SW 1271 (cell line): ENCODE measurements around the gene GATAD2A.
A peak's percentile ranks its signal among the peaks of the same experiment; 100 is the strongest.
"Not testable (repeated sequence)": the region's sequence is repeated elsewhere in the genome, so short reads cannot be mapped to it uniquely, and the experiment has no call there.

Experiments used
- DNase-seq, 2 experiments: peaks; one replicate each; lab custom pipeline; 2025; lab: John Stamatoyannopoulos, UW

Gene GATAD2A, protein sequence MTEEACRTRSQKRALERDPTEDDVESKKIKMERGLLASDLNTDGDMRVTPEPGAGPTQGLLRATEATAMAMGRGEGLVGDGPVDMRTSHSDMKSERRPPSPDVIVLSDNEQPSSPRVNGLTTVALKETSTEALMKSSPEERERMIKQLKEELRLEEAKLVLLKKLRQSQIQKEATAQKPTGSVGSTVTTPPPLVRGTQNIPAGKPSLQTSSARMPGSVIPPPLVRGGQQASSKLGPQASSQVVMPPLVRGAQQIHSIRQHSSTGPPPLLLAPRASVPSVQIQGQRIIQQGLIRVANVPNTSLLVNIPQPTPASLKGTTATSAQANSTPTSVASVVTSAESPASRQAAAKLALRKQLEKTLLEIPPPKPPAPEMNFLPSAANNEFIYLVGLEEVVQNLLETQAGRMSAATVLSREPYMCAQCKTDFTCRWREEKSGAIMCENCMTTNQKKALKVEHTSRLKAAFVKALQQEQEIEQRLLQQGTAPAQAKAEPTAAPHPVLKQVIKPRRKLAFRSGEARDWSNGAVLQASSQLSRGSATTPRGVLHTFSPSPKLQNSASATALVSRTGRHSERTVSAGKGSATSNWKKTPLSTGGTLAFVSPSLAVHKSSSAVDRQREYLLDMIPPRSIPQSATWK

DNA sequence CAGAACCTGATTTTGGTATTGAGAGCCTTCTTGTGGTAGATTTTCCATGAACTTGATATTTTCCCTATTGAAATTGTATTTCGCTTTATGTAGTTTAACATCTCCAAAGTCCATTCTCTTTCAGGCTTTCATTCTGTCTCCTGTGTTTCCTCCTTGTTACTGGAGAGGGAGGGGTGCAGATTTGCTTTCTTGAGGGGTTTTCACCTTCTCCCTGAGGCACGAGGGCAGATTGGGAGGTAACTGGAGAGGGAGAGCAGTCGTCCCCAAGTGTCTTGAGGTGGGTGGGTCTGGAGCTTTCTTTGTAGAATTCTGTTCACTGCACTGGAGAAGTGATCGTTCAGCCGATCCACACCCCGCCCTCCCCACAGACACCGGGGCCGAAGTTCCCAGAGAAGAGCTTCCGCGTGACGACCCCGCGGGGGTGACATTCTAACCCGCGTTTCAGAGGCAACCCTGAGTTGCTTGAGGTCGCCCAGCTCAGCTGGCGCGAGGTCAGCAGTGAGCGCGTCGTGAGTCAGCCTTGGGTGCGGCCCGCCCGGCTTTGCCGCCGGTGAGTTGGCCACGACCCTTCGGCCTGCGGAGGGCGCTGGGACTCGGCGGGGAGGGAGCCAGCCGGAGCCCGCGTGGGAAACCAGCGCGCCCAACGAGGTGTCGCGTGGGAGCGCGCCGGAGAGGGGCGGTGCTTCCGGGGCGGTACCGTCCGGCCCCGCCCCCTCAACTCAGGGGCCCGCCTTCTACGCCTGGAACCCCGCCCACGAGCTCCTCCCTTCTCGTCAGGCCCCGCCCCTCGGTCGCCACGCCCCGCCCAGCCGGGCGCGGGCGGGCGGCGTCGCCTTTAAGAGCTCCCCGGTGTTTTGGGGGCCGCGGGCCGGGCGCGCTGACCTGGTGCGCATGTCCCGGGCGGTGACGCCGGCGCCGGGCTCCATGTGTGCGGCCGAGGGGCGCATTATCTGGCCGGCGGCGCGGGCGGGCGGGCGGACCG is at the start of gene GATAD2A:
Gene GATAD2A, plus strand, starts transcription at position 797 of the 982 bp plus-strand sequence. CDS start 59,671 bp downstream, outside the sequence.
- peak; percentile 70 to 93 for DNase-seq

DNA sequence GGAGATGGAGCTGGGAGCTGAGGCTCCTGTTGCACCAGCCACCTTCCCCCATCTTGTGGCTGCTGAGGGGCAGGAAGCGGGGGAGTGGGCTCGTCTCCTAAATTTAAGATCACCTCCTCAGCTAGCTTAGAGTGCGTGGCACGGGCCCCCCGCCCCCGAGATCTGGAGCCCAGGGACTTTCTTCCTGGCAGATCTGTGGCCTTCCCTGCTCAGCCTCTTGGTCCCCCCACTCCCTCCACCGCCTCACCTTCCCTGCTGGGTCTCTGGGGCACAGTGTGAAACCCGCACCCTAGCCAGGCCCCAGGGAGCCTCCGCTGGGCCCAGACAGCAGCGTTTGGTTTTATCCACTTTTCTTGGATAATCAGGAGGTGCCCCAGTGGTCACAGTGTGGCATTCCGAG is 49.0 kb upstream of the GATAD2A start:
- DNase-seq: no peak

DNA sequence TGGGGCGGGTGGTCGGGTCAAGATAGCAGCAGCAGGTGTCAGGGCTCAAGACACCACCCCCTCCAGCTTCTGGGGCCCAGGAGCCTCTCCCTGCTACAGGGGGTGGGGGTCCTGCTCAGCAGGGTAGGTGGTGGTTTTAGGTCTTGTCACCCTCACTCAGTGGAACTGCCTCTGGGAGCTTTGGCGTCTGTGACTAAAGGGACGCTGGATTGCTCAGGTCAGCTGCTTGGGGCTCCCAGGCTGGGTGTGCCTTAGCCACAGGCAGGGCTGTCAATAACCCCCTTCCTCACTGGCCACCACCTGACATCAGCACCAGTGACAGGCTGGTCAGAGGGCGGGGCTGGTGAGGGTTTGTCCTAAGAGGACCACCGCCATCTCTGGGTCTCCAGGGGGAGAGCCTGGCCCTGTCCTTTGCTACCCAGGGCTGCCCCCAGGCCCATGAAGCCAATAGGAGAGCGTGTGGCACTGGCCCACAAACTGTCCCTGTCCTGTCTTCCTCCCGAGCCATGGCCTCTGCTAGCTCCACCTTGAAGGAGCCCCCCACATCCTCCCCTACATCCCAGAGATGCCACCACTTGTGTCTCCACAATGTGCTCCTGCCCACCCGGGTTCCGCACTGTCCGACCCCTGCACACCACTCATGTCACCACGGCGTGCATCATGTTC is 48.4 kb upstream of the GATAD2A start:
- no peak for DNase-seq

DNA sequence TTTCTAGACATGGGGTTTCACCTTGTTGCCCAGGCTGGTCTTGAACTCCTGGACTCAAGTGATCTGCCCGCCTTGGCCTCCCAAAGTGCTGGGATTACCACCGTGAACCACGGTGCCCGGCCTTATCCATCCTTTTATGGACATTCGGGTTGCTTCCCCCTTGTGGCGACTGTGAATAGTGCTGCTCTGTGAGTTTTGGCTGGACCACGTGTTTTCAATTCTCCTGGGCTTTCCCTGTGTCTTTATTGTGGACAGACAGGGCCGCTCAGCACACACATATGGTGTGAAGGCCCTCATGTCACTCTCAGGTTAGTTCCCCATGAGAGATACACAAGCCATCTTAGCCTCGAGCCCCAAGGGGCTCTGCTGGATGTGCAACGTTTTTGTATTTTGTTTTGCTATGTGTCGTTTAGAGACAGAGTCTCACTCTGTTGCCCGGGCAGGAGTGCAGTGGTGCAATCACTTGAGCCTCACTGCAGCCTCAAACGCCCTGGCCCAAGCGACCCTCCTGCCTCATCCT is 44.3 kb upstream of the GATAD2A start:
- DNase-seq: peak in 1 of 2 experiments; percentile 76

DNA sequence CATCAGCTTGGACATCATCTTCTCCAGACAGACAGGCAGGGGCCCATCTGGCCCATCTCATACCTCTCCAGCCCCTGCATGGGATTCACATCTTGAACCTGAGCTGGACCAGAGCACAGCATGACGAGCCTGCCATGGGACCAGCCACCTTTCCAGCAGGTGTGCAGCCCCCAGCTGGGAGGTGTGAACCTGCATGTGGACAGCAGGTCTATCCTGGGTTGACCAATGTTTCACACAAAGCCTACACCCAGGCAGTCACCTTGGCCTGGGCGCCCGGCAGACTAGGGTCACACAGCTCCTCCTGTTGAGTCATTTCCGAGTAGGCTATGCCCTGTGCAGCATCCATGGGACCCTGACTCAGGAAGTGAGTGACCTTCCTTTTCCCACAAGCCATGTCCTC is 43.4 kb upstream of the GATAD2A start:
- DNase-seq: no peak

DNA sequence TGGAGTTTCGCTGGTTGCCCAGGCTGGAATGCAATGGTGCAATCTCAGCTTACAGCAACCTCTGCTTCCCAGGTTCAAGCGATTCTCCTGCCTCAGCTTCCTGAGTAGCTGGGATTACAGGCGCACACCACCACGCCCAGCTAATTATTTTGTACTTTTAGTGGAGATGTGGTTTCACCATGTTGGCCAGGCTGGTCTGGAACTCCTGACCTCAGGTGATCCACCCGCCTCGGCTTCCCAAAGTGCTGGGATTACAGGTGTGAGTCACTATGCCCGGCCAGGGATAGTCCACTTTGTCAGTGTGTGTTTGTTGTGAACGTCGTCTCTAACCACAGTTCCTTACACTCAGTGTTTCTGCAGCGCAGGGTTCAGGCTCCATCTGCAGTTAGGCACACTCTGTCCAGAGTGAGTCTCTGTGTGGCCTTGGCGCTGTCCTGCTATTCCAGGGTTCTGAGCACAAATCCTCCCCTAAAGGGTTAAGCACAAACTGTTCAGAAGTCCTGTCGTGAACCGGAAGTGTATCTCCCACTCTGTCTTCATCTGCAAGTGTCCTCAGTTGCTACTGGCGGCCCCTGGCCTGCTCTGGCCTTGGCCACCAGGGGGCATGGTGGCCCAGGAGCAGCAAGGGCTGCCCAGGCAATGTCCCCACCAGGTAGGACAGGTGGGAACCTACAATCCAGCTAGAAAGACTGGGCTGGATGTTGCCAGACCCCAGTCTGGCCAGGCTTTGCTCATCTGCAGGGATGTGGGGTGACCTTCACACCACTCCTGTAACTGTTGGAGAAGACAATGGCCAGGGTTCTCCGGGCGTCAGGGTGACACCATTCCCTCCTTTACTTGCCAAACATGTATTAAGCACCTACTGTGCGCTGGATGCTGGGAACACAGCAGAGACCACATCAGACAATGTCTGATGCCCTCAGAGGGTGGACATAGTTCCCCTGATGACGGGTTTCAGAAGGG is 38.8 kb upstream of the GATAD2A start:
- peak; percentile 69 to 80 for DNase-seq

DNA sequence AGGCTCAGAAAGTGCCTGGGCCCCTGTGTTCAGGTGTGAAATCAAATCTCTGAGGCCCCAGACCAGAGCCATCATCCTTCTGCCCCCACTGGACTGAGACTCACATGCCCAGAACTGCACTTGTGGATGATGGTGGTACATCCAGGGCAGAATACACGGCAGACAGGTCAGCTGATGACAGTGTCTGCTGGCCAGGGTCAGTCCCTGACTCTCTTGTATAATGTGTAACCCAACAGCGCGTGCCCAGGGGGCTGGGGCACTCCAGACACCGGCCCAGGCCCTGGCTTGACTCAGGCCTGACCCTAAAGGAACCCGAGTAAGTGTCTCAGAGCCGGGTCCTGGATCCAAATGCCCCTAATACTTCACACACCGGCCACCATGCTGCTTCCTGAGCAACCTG is 37.4 kb upstream of the GATAD2A start:
- DNase-seq: no peak

DNA sequence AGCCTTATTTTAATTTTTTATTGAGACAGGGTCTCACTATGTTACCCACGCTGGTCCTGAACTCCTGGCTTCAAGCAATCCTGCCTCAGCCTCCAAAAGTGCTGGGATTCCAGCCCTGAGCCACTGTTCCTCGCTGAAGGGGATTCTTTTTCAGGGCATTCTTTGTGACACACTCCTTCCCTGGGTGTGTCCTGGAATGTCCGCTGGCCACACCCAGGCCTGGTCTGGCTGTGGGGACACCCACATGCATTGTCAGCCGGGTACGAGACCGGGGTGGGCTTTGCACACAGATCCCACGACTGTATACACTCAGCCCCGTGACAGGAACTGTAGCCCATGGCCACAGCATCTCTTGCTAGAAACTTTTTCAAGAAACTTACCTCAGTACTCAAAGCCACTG is 34.4 kb upstream of the GATAD2A start:
- DNase-seq: no peak

DNA sequence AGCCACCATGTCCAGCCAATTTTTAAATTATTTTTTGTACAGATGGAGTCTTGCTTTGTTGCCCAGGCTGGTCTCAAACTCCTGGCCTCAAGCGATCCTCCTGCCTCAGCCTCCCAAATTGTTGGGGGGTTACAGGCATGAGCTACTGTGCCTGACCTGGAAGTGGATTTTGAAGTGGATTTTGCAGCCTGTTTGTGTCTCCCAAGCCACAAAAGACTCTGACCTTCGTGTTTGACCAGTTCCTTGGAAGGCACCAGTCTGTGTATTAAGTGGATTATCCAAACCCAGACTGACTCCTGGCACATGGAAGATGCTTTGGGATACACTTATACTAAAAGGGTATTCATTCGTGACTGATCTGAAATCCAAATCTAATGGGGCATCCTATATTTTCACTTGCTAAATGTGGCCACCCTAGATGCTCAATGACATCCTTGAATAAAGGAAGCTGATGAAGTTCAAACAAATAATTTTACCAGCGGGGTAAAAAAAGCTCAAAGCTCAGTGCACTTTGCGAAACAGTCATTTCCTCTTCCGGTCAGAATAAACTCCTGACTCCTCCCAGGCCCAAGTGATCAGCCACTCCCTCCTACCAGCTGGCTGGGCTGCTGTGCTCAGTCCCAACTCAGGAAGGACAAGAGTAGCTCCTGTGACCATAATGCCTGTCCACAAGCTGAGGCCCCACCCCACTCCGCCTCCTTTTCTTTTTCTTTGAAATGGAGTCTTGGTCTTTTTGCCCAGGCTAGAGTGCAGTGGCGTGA is 32.6 kb upstream of the GATAD2A start:
- peak in 1 of 2 experiments; percentile 61 for DNase-seq

DNA sequence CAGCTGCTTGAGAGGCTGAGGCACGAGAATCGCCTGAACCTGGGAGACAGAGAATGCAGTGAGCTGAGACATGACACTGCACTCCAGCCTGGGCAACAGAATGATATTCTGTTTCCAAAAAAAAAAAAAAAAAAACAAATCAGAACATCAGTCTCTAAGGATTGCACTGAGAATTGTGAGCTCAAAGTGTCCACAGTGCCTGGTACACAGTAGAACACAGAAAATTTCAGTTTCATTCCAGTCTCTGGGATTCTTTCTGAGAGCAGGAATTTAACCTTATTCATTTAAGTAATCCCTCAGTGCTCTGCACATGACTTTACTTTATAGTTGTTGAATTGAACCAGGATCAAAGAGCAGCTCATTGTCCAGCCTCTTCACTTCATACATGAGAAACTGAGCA is 25.9 kb upstream of the GATAD2A start:
- DNase-seq: no peak

DNA sequence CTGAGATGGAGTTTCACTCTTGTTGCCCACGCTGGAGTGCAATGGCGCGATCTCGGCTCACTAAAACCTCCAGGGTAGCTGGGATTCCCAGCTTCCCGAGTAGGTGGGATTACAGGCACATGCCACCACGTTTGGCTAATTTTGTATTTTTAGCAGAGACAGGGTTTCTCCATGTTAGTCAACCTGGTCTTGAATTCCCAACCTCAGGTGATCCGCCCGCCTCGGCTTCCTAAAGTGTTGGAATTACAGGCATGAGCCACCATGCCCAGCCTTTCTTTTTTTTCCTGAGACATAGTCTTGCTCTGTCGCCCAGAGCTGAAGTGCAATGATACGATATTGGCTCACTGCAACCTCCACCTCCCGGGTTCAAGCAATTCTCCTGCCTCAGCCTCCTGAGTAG is 25.2 kb upstream of the GATAD2A start:
- DNase-seq: not testable (repeated sequence)

DNA sequence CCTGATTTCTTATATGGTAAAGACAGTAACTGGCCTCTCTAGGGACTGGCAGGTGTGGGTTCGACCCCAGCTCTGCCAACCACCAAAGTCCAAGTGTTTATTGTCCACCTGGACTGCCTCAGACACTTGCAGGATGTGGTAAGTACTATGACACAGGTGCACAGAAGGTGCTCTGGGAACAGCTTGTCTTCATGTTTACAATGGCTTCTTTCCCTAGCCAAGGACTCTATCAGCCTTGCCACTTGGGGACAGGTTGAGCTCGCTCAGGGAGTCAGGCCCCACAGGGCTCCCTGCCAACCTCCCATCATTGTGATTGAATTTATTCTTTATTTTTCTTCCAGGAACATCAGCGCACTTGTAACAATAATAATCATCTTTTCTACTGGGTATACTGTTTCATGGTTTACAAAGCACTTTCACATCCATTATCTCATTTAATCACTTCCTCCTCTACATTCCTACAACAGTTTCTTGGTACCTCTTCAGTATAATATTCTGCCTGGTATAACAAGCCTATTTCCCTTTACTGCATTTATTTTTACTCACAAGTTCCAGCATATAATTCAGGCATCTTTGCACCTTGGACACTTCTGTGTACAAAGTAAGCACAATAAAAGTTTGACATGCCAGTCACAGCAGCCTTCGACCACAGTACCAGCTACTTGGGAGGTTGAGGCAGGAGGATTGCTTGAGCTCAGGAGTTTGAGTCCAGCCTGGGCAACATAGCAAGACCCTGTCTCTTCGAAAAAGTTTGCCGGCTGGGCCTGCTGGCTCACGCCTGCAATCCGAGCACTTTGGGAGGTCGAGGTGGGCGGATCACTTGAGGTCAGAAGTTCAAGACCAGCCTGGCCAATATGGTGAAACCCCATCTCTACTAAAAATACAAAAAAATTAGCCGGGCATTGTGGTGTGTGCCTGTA is 24.2 kb upstream of the GATAD2A start:
- DNase-seq: no peak

DNA sequence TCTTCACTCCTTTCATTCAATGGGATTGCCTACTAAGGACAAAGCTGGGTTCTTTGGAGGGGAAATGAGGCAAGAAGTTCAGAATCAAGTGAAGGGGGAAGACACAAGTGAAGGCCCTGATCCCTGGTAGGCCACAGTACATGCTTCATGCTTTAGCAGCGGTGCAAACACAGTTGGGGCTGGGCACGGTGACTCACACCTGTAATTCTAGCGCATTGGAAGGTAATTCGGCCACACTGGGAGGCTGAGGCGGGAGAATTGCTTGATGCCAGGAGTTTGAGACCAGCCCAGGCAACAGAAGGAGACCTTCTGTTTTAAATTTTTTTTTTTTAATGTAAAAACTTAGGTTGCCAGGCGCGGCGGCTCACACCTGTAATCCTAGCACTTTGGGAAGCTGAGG is 23.4 kb upstream of the GATAD2A start:
- DNase-seq: no peak

DNA sequence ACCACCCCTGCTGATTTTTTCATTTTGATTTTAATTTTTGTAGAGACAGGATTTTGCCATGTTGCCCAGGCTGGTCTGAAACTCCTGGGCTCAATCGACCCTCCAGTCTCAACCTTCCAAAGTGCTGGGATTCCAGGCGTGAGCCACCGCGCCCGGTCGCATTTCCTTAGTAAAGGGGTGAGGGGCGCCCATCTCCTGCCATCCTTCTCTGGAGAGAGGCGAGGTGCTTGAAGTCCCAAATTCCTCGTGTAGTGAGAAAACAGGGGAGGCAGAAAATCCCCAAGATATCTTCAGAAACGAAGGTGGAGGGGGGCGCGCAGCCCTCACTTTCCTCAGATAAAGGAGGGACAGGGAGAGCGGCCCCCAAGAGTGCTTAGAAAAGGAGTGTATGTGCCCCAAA is 21.0 kb upstream of the GATAD2A start:
- DNase-seq: no peak

DNA sequence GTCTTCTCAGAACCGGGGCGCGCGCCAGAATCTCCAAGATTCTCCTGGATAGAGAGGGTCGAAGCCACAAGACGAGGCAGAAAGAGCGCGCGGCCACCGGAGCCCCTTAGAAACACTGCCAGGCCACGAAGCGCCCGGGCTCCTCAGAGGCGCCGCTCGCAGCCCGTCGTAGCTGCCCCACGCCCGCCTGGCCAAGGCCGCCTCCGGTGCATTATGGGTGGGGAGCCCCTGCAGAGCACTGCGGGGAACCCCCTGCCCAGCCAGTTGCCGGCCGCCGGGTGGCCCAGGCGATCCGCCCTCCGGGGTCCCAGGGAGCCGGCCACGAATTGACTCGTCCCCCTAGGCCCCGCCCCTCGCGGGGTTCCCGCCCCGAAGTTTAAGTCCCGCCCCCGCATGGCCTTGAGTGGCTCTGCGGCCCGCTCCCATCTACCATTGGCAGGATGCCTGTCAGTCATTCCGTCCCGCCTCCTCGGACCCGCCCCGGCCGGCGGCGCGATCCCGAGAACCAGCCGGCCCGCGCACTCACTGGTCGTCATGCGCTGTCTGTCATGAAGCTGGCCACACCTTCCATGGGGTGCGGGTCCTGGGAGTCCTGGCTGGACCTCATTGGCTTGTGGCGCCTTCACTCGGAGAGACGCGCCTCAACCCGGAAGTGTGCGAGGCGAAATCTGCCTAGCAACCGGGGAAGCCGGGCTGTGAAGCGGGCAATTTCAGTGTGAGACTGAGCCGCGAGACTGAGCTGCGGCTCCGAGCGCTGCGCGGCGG is 20.2 kb upstream of the GATAD2A start:
- peak; percentile 97 for DNase-seq

DNA sequence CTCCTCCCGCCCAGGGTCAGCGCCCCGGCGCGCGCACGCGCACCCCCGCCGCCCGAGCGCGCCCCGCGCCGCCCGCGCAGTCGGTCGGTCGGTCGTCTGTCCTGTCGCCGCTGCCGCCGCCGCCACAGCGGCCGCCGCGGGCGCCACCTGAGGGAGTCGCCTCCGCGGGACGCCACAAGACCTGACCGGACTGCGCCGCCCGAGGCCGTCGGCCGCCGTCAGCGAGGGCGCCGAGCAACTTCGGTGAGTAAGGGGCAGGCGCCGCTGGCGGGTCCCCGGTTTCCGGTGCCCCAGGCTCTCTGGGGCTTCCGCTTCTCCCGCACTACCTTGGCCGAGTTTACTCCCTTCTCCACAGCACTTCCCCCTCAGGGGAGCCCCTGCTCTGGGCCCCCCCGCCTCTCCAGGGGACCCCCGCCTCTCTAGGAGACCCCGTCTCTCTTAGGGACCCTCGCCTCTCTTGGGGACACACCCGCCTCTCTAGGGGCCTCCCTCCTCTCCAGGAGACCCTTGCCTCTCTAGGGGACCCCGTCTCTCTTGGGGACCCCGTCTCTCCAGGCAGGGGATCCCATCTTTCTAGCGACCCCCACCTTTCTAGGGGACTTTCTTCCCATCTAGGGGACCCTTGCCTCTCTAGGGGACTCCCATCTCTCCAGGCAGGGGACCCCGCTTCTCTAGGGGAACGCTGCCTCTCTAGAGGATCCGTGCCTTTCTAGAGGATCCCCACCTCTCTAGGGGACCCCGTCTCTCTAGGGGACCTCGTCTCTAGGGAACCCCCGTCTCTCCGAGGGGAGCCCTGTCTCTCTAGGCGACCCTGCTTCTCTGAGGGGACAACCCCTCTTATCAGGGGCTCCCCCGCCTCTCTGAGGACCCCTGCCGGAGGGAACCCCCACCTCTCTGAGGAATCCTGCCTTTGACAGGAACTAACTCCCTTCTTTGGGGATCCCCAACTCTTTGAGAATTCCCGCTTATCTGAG is 19.3 kb upstream of the GATAD2A start:
- peak in 1 of 2 experiments; percentile 46 for DNase-seq
